Adrenal gland (tissue), 5 donors: Measurements from ENCODE around the gene CEACAM19.

Experiments used
- POLR2A ChIP-seq, 2 donors: fragments of 450-650 bp; IDR thresholded peaks; one replicate each; pipeline ENCODE4 v1.6.1; 2017; ENCODE audit warnings: antibody characterized with exemption in 2 of 2, mild to moderate bottlenecking in 2 of 2, moderate library complexity in 1 of 2
- TF ChIP-seq, protein P1 (sequence below), 6 experiments: fragments of 450-650 bp in 4 of 6; fragments of 200-600 bp in 2 of 6; sonication (generic) in 1 of 6; IDR thresholded peaks; 1 replicate in 5 of 6; 2 replicates in 1 of 6; pipeline versions ENCODE4 v1.5.1 to v1.8.0; 2016 to 2021; ENCODE audit warnings: antibody characterized with exemption in 6 of 6, mild to moderate bottlenecking in 2 of 6, moderate library complexity in 1 of 6
- donor health status: DM: no; HTN: no; CAD: no.

DNA sequence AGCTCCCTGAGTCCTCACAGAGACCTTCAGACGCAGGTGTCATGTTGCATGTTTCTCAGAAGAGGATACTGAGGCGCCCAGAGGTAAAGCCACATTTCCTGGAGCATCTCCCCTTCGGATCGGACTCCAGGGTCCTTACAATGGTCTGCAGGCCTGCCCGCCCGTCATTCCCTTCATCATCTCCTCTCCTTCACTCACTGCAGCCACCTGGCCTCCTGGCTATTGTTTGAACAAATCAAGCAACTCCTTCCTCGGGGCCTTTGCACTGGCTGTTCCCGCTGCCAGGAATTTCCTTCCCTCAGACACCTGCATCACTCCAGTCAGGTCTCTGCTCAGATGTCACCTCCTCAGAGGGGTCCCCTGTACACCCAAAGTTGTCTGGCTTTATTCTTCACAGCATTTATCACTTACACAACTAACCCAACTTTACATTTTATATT is 48.0 kb downstream of the CEACAM19 start:
- TF ChIP-seq POLR2A (IDR thresholded peaks at IDR 0.05) = no peak
- TF ChIP-seq, protein P1, sequence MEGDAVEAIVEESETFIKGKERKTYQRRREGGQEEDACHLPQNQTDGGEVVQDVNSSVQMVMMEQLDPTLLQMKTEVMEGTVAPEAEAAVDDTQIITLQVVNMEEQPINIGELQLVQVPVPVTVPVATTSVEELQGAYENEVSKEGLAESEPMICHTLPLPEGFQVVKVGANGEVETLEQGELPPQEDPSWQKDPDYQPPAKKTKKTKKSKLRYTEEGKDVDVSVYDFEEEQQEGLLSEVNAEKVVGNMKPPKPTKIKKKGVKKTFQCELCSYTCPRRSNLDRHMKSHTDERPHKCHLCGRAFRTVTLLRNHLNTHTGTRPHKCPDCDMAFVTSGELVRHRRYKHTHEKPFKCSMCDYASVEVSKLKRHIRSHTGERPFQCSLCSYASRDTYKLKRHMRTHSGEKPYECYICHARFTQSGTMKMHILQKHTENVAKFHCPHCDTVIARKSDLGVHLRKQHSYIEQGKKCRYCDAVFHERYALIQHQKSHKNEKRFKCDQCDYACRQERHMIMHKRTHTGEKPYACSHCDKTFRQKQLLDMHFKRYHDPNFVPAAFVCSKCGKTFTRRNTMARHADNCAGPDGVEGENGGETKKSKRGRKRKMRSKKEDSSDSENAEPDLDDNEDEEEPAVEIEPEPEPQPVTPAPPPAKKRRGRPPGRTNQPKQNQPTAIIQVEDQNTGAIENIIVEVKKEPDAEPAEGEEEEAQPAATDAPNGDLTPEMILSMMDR (IDR thresholded peaks at IDR 0.05) = no peak
